RWPE2 (cell line): ENCODE measurements around the gene PTPRT.

ENCODE experiments used
- ATAC-seq: fragments of 200-7000 bp; cut with Tn5 transposase; 3 replicates; pipeline ENCODE4 v1.9.1; 2021; ENCODE audit warnings: low read depth
- DNase-seq: peaks from one replicate; pipeline ENCODE4 v3.0.0-alpha.2; 2020; ENCODE audit warnings: low spot score
- H3K27ac ChIP-seq: fragments of 450-650 bp; 2 replicates; pipeline ENCODE4 v1.5.1; 2017; ENCODE audit warnings: mild to moderate bottlenecking; ENCODE audit not compliant: poor library complexity, severe bottlenecking
- H3K27me3 ChIP-seq: fragments of 250-450 bp; sonication (Bioruptor Pico); 2 replicates; pipeline ENCODE4 v1.5.1; 2021; ENCODE audit warnings: mild to moderate bottlenecking, moderate library complexity; ENCODE audit not compliant: insufficient read depth, poor library complexity, severe bottlenecking
- H3K36me3 ChIP-seq: fragments of 250-450 bp; sonication (Bioruptor Pico); 2 replicates; pipeline ENCODE4 v1.5.1; 2020; ENCODE audit warnings: low read depth, mild to moderate bottlenecking, moderate library complexity
- H3K4me1 ChIP-seq: fragments of 250-450 bp; sonication (Bioruptor Pico); 2 replicates; pipeline ENCODE4 v1.5.1; 2021; ENCODE audit warnings: mild to moderate bottlenecking, moderate library complexity; ENCODE audit not compliant: insufficient read depth, poor library complexity, severe bottlenecking
- H3K4me3 ChIP-seq: fragments of 250-450 bp; sonication (Bioruptor Pico); 2 replicates; pipeline ENCODE4 v1.5.1; 2021; ENCODE audit warnings: mild to moderate bottlenecking, moderate library complexity; ENCODE audit not compliant: severe bottlenecking
- H3K9me3 ChIP-seq: fragments of 250-450 bp; sonication (Bioruptor Pico); 2 replicates; pipeline ENCODE4 v1.5.1; 2021; ENCODE audit warnings: mild to moderate bottlenecking, moderate library complexity; ENCODE audit not compliant: severe bottlenecking
- CTCF ChIP-seq: fragments of 450-650 bp; IDR thresholded peaks from one replicate; pipeline ENCODE4 v1.5.1; 2017; ENCODE audit warnings: mild to moderate bottlenecking, moderate library complexity; ENCODE audit not compliant: poor library complexity, severe bottlenecking

Gene PTPRT

DNA sequence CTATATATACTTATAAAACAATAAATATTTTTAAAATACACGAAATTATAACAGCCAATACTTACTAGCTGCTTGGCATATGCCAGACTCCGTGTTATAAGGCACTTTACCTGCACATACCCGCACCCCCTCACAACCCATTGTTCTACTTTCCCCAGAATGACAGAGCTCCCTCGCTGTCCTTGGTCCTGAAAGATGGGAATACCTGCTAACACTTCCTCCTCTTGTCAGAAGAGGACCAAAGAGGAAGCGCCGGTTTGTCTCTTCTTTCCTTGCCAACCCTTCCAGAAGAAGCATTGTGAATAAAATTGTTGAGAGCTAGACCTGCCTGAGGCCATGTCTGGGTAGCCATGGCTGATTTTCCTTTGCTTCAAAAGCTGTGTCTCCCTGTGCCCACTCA lies 149.3 kb downstream of the PTPRT start:
- peaks cover 3% of the 10 kb centered on the region for H3K9me3 ChIP-seq
- no peak for DNase-seq
- TF ChIP-seq CTCF: no peak

DNA sequence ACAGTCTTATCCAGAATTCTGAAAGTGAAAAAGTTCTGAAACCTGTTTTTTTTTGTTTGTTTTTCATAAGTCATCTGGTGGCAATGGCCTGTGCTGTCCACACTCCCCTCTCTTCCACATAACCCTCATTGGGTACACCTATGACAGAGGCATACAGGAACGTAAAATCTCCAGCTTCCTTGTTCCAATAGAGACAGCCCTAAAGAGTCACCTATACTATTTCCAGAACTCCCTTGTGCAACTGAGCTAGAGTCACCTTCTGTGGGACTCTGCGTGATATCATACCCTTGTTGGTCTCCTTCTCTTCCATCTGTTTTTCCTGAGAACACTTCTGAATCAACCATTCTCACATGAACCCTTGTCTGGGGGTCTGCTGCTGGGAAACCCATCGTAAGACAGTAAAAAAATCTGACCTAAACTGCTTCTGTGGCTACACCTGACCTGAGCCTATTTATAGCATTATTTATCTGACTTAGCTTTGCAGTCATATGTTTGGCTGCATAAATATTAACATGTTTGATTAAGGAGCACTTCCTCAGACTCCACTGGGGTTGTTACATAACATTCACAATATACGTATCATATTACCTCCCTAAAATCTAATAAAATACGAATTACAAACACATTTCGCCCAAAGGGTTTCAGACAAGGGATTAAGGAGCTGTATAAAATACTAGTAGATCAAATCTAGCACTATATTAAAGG lies 151.9 kb downstream of the PTPRT start:
- no peak overlapping the region for H3K27ac ChIP-seq
- no peaks in the 10 kb centered on the region for H3K36me3 ChIP-seq
- H3K9me3 ChIP-seq: peaks cover 3% of the 10 kb centered on the region
- no peak for DNase-seq
- H3K4me3 ChIP-seq: no peak overlapping the region
- TF ChIP-seq CTCF: no peak
- H3K4me1 ChIP-seq: no peaks in the 10 kb centered on the region
- no peak for ATAC-seq
- H3K27me3 ChIP-seq: peaks cover 15% of the 10 kb centered on the region

More for the DNA sequence above, 149.3 kb downstream of the PTPRT start:
- H3K4me3 ChIP-seq: no peak overlapping the region
- peaks cover 15% of the 10 kb centered on the region for H3K27me3 ChIP-seq
- no peaks in the 10 kb centered on the region for H3K4me1 ChIP-seq
- peak; percentile 64 for ATAC-seq
- H3K36me3 ChIP-seq: no peaks in the 10 kb centered on the region
- H3K27ac ChIP-seq: no peak overlapping the region

- peaks cover 15% of the 10 kb centered on the region for H3K27me3 ChIP-seq
- DNase-seq: no peak
- no peak for TF ChIP-seq CTCF
- no peak overlapping the region for H3K4me3 ChIP-seq
- peaks cover 3% of the 10 kb centered on the region for H3K9me3 ChIP-seq
- H3K36me3 ChIP-seq: no peaks in the 10 kb centered on the region
- H3K27ac ChIP-seq: no peak overlapping the region
- no peaks in the 10 kb centered on the region for H3K4me1 ChIP-seq
- ATAC-seq: no peak; the same call in 2 of the 3 replicates
These were observed 154.6 kb downstream of the PTPRT start for GRCh38 chr20:43034981-43035724.

DNA sequence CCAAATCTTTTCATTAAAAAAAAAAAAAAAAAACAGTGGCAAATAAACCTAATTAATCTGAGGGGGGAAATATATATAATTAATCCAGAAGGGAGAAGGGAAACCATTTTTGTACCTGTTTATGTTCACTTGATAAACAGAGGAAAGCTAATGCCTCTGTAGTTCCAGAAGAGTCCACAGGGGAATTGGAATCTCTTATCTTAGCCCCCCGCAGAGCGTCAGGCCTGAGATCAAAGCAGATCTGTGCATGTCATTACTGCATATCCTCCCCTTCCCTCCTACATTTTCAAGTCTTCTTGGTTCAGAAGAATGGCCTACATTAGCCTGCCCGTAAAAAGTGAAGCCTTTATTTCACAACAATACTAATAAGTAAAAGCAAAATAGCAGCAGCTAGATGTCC lies 157.2 kb downstream of the PTPRT start:
- Histone ChIP-seq H3K4me1 (no peaks in the 10 kb centered on the region), H3K4me3 (no peak overlapping the region), H3K36me3 (no peaks in the 10 kb centered on the region), H3K27ac (no peak overlapping the region), H3K27me3 (peaks cover 7% of the 10 kb centered on the region), H3K9me3 (peaks cover 3% of the 10 kb centered on the region)
- ATAC-seq (no peak), DNase-seq (no peak)
- no peak for TF ChIP-seq CTCF

DNA sequence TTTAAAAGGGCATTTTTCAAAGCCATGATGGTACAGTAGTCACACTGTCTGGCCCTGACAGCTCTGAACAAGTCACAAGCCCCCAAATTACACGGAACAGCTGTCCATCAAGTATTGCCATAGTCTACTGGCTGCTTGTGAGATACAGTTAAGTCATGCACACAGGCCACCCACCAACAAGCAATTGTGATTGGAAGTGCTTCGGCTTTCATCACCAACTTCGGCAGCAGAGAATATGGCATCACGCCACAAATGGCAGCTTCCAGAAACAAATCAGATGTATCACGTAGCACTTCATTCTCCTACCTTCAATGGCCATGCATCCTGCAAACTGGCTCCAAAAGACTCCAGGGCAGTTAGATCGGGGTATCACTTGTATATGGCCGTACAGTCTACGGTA lies 160.5 kb downstream of the PTPRT start:
- DNase-seq (peak; percentile 38), ATAC-seq (no peak)
- TF ChIP-seq CTCF: no peak
- Histone ChIP-seq H3K27me3 (no peaks in the 10 kb centered on the region), H3K4me3 (no peak overlapping the region), H3K36me3 (no peaks in the 10 kb centered on the region), H3K9me3 (no peaks in the 10 kb centered on the region), H3K4me1 (no peaks in the 10 kb centered on the region), H3K27ac (no peak overlapping the region)
